GM23338 (cell line): ENCODE results near the gene C15orf62.

Experiments
- CREB1 ChIP-seq: fragments of 250-450 bp; sonication (Bioruptor Pico); IDR thresholded peaks from 2 replicates; pipeline ENCODE4 v1.5.0; 2020; ENCODE audit warnings: low read depth, mild to moderate bottlenecking, moderate library complexity
- CTCF ChIP-seq, 2 experiments: fragments of 200-600 bp in 1 of 2; sonication (generic) in 1 of 2; conservative IDR thresholded peaks; 2 replicates each; pipeline versions ENCODE4 v1.5.1 to v1.6.1; 2016 to 2017; ENCODE audit warnings: antibody characterized with exemption in 2 of 2, low read depth in 2 of 2, mild to moderate bottlenecking in 2 of 2, moderate library complexity in 1 of 2
- ETS1 ChIP-seq: IDR thresholded peaks from 2 replicates; pipeline ENCODE4 v1.6.1; 2016; ENCODE audit warnings: antibody characterized with exemption
- EZH2 ChIP-seq: fragments of 200-600 bp; sonication (generic); IDR thresholded peaks from one replicate; pipeline ENCODE4 v1.8.0; 2017; ENCODE audit warnings: antibody characterized with exemption, mild to moderate bottlenecking, low read depth; ENCODE audit not compliant: unreplicated experiment
- EZH2phosphoT487 ChIP-seq: fragments of 200-600 bp; sonication (generic); IDR thresholded peaks from one replicate; pipeline ENCODE4 v1.8.1; 2018; ENCODE audit warnings: antibody characterized with exemption; ENCODE audit not compliant: unreplicated experiment
- JUNB ChIP-seq: IDR thresholded peaks from one replicate; pipeline ENCODE4 v1.6.1; 2016; ENCODE audit warnings: antibody characterized with exemption; ENCODE audit not compliant: unreplicated experiment
- NANOG ChIP-seq: IDR thresholded peaks from 2 replicates; pipeline ENCODE4 v1.6.1; 2016; ENCODE audit warnings: antibody characterized with exemption, borderline replicate concordance
- POLR2AphosphoS5 ChIP-seq: IDR thresholded peaks from 2 replicates; pipeline ENCODE4 v1.6.1; 2016; ENCODE audit warnings: antibody characterized with exemption, low read depth
- REST ChIP-seq: IDR thresholded peaks from one replicate; pipeline ENCODE4 v1.6.1; 2018; ENCODE audit warnings: antibody characterized with exemption; ENCODE audit not compliant: unreplicated experiment
- STAT1 ChIP-seq: IDR thresholded peaks from one replicate; pipeline ENCODE4 v1.6.1; 2016; ENCODE audit warnings: antibody characterized with exemption; ENCODE audit not compliant: unreplicated experiment
- ZNF114 ChIP-seq: fragments of 250-450 bp; sonication (Bioruptor Pico); IDR thresholded peaks from 2 replicates; pipeline ENCODE4 v1.5.0; 2020; ENCODE audit warnings: mild to moderate bottlenecking, moderate library complexity
- ZNF331 ChIP-seq: fragments of 250-450 bp; sonication (Bioruptor Pico); IDR thresholded peaks from 2 replicates; pipeline ENCODE4 v1.5.0; 2020; ENCODE audit warnings: low read depth, mild to moderate bottlenecking, moderate library complexity
- ZNF462 ChIP-seq: fragments of 250-450 bp; sonication (Bioruptor Pico); IDR thresholded peaks from 2 replicates; pipeline ENCODE4 v1.5.0; 2020; ENCODE audit warnings: mild to moderate bottlenecking, moderate library complexity

DNA sequence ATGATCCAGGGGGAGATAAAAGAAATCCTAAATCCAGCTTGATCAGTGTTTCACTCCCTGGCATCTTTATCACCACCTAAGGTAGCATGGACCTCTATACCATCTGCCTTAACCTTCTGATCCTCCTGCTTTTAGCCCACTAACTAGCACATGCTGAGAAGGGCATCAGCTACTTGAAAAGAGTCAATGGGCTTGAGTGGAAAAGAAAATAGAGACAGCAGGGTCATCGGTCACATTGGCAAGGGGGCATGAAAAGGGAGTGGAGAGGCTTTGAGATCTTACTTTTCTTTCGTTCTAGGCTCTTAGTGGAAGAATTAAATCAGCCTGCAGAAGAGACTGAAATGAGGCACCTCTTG, 36.9 kb downstream of the C15orf62 start:
- TF ChIP-seq CTCF (conservative IDR thresholded peaks at IDR 0.05; ENCODE audit: low read depth in 2 of 2) (no peak), POLR2AphosphoS5 (no peak), CREB1 (CRISPR knock-in tag) (no peak), EZH2phosphoT487 (no peak), REST (no peak), ZNF114 (CRISPR knock-in tag) (no peak), EZH2 (no peak), JUNB (no peak), ETS1 (no peak), STAT1 (no peak), NANOG (no peak), ZNF331 (no peak), ZNF462 (CRISPR knock-in tag) (no peak)
